ENCODE results near the gene IL20RB.

The IL20RB gene

DNA sequence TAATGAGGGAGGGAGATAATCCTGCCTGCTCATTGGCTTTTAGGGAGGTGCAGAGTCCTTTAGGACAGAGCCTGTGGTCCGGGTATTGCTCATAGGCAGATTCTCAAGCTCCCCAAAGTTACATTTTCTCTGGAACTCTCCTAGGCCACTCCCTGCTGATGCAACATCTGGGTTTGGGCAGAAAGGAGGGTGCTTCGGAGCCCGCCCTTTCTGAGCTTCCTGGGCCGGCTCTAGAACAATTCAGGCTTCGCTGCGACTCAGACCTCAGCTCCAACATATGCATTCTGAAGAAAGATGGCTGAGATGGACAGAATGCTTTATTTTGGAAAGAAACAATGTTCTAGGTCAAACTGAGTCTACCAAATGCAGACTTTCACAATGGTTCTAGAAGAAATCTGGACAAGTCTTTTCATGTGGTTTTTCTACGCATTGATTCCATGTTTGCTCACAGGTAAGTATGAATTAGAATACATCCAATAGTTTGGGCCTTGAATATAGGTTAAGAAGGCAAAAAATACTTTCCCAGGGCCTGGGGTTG lies at the start of gene IL20RB:
Gene IL20RB (plus strand): TSS at position 233 of the 538 bp plus-strand sequence. CDS start 131 bp downstream, at position 364.
- no peak for DNase-seq

GRCh38 chr3:136908297-136908696 lies 49.5 kb upstream of the IL20RB start:
- no peak for DNase-seq

GRCh38 chr3:136909187-136909586 lies 48.6 kb upstream of the IL20RB start:
- peak; percentile 3 for DNase-seq

DNA sequence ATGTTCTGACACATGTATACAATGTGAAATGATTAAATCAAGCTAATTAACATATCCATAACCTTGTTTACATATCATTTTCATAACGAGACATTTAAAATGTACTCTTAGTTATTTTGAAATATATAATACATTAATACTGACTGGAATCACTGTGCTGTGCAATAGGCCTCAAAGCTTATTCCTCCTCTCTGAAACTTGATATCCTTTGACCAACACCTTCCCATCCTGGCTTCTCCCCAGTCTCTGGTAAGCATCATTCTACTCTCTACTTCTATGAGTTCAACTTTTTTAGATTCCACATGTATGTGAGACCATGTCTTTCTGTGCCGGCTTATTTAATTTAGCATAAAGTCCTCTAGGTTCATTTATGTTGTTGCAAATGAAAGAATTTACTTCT lies 47.1 kb upstream of the IL20RB start:
- DNase-seq, result no peak

GRCh38 chr3:136913168-136913567 lies 44.6 kb upstream of the IL20RB start:
- DNase-seq, result no peak

DNA sequence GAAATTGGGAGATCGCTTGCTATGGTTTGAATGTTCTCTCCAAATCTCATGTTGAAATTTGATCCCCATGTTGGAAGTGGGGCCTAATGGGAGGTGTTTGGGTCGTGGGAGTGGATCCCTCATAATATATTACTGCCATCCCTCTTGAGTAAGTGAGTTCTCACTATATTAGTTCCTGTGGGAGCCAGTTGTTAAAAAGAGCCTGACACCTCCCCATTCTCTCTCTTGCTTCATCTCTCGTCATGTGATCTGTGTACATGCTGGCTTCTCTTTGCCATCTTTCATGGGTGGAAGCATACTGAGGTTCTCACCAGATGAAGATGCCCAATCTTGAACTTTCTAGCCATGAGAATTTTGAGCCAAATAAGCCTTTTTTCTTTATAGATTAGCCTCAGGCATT lies 43.0 kb upstream of the IL20RB start:
- DNase-seq, result no peak

GRCh38 chr3:136916223-136916622 lies 41.6 kb upstream of the IL20RB start:
- DNase-seq, result no peak

GRCh38 chr3:136919799-136920580 lies 37.8 kb upstream of the IL20RB start:
- no peak for DNase-seq

GRCh38 chr3:136920904-136921611 lies 36.7 kb upstream of the IL20RB start:
- no peak for DNase-seq

- no peak for DNase-seq
Measured at GRCh38 chr3:136925425-136926190, 32.2 kb upstream of the IL20RB start.

DNA sequence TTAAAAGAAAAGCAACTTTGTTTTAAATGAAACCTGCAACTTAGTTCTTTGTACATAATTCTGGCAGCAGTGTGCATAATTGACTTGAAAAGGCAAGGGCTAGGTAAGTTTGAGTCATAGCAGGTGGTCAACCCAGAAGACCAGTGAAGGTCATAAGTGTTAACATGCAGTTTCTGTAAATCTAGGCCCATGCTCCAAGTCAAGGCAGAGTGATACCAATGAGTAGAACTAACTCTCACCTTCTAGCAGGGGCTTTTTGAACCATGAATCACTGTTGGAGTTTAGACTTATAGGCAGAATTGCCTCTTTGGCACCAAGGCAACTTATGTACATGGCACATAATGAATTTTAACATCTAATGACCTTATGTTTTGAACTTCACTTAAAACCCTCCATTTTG lies 29.5 kb upstream of the IL20RB start:
- DNase-seq, result no peak

DNA sequence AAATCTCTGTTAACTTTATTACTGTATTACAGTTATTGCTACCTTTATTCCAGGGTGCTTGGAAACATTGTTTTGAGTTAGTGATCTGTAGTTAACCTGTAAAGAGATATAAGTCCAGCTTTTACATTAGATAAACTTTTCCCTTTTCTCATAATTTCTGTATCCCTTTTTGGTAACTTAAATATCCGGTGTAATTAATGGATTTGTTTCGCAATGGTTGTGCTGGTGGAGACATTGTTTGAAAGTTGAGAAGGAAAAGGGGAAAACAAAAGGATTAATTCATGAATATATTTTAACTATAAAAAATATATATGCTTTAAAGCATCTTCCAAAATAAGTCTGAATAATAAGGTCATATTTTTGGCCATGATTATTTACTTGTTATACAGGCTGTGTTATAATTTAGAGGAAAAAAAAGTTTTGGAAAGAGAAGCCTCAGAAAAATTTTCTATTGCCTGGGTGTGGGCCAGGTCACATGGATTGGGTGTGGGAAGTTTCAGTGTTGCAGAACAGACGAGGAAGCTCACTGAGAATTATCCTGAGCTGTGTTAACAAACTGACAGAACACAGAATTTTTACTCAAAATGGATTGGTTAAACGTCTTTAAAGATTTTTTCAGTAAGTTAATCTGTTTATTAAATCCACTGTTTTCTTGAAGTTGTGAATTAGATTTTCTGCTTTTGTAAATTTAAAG lies 27.7 kb upstream of the IL20RB start:
- no peak for DNase-seq

DNA sequence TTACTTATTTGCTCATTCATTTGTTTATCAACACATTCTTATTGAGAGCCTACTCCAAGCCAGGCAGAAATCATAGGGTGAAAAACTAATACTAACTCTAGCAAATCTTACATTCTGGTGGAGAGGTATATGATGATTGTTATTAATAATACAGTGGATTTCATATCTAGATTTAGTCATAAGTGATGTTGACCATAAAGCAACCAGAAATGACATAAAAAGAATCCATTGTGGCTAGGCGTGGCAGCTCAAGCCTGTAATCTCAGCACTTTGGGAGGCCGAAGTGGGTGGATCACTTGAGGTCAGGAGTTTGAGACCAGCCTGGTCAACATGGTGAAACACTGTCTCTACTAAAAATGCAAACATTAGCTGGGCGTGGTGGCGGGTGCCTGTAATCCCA lies 26.2 kb upstream of the IL20RB start:
- DNase-seq, result no peak

DNA sequence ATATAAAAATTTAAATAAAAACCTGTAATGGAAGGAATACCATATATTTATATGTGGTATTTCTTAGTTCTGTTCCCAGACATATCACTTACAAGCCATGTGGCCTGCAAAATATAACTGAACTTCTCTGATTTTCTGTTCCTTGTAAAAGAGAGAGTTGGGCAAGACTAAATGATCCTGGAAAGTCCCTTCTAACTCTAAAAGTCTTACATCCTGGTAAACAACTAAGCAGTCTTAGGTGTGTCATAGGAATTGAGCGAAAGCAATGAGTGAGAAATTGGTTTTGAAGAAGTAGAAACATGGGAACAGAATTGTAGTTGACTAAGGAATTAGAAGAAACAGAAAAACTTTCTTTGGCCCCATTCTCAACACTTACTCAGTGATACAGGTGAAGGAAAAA lies 25.3 kb upstream of the IL20RB start:
- no peak for DNase-seq

DNA sequence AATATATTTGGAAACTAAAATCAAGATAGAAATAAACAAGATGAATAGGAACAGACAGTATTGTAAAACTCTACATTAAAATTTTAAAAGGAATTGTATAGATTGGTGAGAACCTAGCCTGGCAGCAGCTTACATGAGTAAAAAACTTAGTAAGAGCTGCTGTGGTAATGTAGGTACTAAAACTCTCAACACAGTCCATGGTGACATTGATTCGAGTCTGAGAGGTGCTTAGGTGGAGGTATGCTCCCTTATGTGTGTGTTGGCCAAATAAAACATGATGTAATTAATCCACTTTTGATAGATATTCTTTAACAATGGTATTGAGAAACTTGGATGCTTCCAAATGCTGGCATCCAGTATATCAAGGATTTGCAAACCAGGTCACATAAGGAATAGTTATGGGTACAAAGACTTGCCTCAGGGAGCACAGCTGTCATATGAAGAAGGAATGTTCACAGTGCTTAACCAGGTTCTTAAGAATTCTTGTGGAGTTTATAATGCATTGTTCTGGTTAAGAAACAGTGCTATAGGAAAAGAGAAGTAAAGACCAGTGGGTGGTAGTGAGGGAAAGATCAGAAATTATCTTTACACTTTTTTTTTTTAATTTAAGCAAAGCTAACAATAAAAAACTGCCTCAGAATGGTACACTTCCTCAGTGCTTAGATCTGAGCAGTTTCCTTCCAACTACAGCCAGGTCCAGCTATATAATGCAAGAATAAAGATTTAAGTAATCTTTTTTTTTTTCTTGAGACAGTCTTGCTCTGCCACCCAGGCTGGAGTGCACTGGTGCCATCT lies 24.6 kb upstream of the IL20RB start:
- no peak for DNase-seq

GRCh38 chr3:136937175-136937574 lies 20.6 kb upstream of the IL20RB start:
- DNase-seq, result no peak

DNA sequence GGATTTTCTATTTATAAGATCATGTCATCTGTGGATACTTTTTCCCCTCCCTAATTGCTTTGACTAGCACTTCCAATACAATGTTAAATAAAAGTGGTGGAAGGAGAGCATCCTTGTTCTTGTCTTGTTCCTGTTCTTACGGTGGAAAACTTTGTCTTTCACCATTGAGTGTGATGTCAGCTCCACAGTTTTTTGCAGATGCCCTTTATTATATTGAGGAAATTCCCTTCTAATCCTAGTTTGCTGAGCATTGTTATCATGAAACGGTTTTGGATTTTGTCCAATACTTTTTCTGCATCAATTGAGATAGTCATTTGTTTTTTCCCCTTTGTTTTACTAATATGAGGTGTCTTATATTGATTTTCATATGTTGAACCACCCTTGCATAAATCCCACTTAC lies 19.9 kb upstream of the IL20RB start:
- DNase-seq, result no peak

DNA sequence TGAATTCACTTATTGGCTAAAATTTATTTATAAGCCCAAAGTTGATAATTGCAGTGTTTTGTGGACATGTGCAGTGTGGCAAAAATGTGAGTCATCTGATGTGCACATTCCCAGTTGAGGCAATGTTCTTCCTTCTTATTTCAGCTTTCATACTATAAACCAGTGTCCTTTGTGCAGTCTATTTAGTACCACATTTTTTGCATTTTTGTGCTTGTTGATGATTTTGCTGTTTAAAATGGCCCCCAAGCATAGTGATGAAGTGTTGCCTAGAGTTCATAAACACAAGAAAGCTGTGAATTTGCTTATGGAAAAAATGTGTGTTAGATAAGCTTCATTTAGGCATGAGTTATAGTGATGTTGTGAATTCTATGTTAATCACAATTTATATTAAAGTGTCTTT lies 19.4 kb upstream of the IL20RB start:
- DNase-seq, result no peak

GRCh38 chr3:136939489-136939888 lies 18.3 kb upstream of the IL20RB start:
- DNase-seq, result no peak

DNA sequence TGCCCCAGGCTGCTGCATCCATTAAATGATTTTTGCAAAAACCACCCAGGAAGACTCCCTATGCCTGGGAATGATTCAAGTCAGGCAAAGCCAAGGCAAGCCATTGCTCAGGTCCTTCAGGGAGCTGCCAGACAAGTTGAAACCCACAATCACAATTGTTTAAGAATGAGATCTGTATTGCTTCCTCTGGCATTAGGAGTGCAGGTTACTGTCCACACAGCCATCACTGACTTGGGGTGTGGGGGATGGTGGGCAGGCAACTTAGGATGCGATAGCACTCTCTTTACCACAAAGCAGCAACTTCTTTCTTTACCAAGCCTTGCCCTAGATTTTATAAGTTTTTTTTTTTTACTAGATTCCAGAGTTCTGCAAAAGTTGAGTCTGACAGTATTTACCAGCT lies 15.0 kb upstream of the IL20RB start:
- no peak for DNase-seq

DNA sequence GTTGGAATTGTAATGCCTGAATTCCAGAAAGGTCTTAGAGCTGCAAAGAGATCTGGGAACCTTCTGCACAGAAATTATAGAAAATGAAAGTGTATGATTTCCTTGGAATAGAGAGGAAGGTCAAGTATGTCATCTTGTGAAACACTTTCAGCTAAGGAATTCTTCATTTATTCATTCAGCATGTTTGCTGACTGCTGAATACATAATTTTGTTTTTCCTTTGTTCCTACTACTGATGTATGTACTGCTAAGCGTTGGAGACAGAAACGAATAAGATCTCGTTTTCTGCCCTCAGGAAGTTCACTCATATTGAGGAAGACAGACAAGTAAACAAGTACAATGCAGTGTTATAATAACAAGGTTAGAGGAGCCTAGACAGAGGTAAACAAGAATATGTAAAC lies 14.3 kb upstream of the IL20RB start:
- DNase-seq, result no peak

DNA sequence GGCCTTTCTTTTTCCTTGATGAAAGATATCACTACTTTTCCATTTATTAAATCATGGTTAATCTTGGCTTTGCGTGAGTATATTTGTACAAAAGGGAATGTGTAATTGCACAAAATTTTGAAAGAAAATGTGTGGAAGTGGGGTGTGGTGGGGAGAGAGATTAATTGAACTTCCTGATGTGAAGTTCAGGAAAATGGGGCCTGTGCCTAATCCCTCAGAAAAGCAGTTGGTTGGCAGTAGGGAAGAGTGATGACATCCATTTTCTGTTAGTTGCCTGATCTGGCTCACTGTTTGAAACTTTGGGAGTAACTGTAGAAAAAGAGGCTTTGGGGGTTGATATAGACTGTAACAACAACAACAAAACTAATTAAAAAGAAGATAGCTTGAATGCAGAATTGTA lies 10.8 kb upstream of the IL20RB start:
- no peak for DNase-seq
